Activated effector memory CD4-positive, alpha-beta T cell treated with anti-CD3 and anti-CD28 coated beads, Interleukin-2, amount 50 U/mL, for 16 hours (primary cell): ENCODE measurements around the gene MAD1L1.

ENCODE experiments used
- DNase-seq: peaks from one replicate; pipeline ENCODE4 v3.0.0-alpha.2; 2020

Gene MAD1L1

DNA sequence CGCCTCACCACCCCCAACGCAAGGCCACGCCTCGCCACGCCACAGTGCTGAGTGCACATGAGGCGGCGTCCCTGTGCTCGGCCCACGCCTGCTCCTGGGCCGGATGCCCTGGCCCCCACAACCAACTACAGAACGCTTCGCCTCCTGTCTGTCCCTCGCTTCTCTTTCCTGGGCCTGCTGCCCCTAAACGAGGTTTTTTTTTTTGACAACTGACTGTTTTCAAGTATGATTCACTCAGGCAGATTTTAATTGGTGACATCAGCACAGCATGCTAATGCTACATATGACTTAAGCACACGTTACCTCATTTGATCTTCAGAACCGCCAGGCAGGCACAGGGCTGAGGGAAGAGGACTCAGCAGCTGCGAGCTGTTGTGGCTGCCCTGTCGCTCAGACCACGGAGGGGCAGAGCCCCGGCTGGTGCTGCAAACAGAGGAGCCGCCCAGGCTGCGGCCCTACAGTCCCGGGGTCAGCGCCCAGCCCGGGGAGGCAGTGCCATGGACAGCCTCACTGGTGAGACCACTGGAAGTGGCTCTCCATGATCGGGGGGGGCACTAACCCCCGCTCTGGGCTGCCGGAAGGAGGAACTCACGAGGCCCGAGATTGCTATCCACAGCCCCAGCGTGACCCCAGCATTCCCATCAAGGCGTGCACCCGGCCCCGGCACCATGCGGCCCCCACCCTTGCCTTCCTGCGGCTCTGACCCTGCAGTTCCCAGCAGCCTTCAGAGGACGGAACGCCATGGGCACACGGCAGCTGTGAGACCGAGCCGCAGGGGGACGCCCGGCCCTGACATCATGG lies 212.8 kb downstream of the MAD1L1 start:
- peak; percentile 63 for DNase-seq

DNA sequence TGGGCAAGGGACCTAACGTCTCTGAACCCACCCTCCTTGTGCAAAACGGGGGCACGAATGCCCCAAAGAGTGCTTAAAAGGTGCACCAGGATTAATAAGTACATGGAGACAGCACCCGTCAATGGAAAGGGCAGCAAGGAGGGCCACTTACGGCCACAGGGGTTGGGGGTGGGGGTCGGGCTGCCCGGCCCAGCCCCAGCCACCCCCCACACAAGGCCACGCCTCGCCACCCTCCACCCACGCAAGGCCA lies 213.4 kb downstream of the MAD1L1 start:
- DNase-seq = no peak

DNA sequence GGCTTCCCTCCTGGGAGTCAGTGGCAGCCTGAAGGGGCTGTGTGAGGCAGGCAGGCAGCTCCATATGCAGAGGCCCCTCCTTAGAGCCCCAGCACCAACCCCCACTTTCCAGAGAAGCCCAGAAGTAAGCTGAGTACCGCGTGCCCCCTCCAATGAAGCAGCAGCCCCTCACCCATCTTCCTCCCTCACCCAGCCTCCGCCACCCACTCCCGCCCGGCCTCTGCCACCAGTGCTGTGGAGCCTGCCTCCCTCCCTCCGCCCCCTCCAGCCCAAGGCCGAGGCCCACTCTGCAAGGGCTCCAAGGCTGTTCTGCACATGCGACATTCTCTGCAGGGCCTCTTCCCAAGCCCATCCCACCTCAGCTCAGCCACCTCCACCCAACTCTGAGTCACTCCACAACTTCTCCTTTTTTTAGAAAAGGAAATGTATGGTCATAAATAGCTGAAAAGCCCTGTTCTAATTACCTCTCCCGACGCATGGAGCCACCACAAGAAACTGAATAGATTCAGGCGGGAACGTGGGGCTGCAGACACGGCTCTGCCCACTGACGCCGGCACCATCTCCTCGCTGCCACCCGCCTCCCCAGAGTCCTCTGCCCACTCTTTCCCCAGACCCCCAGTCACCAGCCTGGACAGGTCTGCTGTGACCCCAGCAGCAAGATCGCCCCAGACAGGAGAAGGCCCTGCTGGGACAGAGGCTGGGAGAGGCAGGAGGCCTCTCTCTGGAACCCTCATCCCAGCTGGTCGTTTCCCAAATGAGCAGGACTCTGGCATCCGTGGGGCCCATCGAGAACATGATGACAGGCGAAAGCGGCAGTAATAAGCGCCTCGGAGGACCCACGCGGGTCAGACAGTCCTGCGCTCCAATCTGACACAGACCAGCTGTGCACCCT lies 213.9 kb downstream of the MAD1L1 start:
- DNase-seq = peak; percentile 57

DNA sequence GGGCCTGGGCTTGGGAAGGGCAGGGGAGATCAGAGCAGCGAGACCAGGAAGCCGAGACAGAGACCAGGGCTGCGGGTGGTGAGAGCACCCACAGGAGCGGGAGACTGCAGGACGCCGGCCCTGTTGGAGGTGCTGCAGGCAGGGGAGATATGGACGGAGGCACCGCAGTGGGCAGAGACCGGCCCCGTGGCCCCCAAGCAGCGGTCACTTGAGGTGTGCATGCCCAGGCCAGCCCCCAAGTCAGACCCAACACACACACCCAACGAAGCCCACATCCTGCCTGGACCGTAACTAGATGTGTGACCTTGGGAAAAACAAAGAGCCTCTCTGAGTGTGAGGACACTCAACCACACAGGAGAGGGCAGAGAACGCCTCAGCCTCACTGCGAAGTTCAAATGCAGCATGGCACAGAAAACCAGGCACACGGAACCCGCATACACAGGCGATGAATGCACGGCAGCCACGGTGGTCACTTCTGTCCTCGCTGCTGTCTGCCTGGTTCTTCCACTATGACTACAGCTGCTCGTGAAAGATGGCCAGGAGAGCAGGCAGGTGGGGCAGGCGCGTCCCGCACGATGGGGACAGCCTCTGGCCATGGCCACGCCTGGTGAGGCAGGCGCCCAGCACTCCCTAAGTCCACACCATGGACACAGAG lies 214.7 kb downstream of the MAD1L1 start:
- DNase-seq = peak; percentile 53

DNA sequence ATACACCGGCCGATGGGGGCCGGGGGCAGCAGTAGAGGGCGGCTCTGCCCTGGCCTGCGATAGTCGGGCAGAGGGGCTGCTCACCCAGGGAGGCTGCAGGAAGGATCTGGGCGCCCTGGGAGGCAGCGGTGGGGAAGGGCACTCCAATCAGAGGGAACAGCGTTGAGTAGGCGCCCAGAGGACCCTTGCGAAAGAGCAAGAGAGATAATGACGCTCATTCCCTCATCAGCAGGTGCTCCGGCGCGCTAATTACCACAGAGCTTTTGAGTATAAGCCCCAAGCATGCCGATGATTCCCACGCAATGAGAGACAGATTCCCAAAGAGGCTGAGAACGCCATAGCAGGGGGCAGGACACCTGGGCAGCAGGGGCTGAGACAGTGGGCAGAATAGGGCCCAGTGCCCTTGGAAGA lies 215.3 kb downstream of the MAD1L1 start:
- peak; percentile 43 for DNase-seq

DNA sequence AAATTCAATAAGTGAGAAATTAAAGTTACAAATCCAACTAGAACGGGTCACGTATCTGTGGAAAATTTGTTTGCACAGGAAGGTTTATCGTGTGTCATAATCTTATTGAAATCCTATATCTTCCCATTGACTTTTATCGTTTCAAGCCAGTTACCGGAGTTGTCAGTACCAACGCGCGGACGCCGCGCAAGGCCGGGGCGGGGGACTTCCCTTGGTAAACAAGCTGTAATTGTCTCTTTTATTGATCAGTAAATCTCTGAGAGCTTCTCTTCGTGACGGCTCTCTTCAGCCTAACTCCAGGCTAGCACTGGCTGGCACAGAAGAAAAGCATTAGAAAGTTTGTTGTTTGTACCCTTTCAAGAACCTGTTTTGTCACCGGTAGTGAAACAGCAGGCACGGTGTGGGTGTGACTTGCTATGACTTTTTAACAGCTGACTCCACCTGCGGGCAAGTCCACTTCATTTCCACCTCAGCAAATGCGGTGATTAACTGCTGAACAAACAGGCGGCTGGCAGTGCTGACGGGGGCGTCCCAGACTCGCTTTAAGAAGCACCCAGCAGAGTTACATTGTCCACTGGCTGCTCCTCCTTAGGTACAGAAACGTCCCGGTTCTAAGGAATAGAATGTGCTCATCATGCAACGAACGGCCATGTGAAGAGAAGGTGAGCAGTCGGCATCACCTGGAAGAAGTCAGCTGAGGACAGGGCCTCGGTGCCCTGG lies 215.8 kb downstream of the MAD1L1 start:
- DNase-seq = peak; percentile 34

DNA sequence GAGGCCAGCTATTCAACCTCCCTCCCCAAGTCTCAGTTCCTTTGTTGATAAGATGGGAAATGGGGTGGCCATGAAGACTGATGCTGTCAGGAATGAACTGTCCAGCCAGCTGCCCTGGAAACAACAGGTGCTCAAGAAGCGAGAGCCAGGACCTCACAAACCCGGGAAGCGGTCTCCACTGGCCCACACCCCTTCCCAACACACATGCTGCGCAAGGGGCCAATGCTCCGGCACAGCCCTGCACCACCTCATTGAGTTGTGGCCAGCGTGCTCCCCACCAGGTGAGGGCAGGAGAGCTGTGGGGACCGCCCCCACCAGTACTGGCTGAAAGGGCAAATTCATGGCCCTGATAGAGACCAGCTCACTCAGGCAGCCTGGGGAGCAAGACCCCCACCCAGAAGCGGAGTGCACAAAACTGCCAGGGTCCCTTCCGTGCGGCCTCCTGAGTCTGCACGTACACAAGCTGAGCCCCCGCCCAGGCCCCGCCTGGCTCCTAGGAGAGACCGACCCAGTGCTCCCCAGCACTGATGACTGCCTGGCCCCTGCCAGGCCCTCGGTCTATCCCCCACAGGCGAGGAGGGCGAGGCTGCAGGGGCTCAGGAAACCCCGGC lies 216.6 kb downstream of the MAD1L1 start:
- peak; percentile 46 for DNase-seq

DNA sequence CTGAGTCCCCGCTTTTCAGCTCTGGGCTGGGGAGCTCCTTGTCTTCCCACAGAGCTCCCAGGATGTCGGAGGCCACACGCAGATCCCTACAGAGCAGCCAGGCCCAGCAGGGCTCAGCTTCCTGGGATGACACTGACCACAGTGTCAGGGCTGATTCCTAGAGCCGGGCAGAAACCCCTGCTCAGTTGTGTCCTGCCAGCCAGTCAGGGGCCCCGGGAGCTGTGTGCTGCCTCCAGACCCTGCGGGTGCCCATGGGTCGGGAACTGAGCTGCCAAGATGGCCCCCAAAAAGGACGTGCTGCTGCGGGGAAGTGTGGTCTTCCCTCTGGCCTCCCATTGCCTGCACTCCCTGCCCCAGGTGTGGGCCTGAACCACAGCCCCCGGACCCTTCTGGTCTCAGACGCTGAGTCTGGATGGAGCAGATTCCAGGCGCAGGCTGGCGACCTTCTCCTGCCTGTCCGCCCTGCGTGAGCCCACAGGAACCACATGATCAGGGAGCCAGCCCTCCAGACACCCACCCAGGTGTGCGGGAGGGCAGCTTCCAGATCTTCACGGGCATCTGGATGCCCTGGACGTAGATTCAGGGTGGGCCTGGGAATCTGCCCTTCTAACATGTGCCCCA lies 217.4 kb downstream of the MAD1L1 start:
- peak; percentile 43 for DNase-seq

DNA sequence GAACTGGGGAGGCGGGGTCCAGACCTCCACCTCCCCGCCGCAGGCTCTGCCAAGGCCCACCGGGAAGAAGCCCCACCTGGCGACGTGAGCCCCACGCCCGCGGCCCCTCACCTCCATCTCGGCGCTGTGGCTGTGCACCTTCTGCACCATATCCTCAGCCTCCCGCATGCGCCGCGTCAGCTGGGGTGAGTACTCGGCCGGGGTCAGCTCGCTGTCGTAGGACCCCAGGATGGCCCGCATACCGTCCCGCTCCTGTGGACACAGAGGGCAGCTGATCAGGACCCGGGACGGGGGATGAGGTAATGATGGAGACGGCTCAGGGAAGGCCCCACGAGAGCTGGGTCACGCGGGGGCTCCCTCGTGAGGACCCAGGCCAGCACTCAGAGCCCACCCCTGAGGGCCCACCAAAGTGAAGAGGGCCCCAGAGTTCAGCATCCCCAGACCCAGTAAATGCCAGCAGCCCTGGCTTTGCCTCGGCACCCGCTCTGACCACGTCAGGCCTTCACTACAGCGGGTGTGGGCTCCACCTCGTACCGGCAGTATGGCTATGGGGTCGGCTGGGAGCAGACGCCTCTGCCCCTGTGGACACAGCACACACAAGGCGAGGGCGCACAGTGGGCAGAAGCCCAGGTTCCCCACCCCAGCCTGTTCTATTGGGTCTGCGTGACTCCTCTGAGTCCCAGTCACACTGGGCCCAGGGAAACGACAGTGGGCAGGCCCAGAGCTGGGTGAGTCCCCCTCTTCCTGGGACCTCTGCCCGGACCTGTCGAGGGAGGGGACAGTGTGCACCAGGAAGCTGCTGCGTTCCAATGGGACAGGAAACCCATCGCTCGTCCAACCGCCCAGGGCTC lies 218.1 kb downstream of the MAD1L1 start:
- peak; percentile 58 for DNase-seq

DNA sequence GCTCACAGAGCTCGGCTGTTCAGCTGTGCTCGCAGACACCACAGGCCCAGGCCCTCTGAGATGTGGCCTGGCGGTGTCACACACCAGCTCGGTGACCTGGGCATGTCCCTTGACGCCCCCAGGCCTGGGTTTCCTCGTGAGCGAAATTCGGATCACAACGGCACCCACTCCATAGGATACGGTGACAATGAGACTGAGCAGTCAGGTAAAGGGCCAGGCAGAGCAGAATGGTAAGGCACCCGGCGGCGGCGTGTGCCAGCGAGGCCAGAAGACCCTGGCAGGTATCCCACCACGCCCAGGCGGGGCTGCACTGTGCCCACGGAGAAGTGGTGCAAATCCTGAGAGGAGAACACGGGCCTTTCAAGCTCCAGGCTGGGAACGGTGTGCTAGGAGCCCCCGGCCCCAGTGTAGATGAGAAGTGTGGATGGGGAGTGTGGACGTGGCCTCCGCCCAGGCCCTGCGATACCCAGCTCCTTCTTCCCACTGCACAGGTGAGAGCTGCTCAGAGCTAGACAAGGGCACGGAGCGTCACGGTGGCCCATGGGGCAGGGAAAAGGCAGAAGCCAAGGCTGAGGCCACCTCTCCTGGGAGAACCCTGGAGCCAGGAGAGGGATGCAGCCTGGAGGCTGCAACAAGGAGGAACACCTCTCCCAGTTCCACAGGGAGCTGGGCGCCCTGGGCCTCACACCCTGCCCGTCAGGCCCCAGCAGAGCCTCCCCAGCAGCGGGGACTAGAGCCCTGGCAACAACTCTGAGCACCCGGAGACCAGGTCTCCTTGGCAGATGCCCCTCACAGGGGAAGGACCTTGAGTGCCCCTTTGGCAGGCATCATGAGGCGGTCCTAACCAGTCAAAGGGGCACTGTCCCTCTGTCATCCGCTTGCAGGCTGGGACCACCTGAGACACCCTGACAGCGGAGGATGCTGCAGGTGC lies 219.1 kb downstream of the MAD1L1 start:
- peak; percentile 56 for DNase-seq

DNA sequence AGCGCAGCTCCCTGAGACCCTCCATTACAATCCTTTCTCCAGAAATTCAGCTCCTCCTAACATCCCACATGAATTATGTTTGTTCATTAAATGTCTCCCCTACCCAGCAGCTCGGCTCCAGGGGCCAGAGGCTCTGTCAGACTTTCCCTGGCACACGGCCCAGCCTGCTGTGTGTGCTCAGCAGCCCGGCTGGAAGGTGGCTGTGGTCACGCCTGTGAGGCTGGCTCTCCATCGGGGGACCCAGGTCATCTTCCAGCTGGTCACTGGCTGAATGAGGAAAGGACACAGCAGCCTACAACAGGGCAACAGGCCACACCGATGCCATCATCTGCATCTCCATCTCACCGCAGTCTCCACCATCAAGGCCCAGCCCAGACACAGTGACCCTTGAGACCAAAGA lies 219.8 kb downstream of the MAD1L1 start:
- DNase-seq = peak; percentile 37

DNA sequence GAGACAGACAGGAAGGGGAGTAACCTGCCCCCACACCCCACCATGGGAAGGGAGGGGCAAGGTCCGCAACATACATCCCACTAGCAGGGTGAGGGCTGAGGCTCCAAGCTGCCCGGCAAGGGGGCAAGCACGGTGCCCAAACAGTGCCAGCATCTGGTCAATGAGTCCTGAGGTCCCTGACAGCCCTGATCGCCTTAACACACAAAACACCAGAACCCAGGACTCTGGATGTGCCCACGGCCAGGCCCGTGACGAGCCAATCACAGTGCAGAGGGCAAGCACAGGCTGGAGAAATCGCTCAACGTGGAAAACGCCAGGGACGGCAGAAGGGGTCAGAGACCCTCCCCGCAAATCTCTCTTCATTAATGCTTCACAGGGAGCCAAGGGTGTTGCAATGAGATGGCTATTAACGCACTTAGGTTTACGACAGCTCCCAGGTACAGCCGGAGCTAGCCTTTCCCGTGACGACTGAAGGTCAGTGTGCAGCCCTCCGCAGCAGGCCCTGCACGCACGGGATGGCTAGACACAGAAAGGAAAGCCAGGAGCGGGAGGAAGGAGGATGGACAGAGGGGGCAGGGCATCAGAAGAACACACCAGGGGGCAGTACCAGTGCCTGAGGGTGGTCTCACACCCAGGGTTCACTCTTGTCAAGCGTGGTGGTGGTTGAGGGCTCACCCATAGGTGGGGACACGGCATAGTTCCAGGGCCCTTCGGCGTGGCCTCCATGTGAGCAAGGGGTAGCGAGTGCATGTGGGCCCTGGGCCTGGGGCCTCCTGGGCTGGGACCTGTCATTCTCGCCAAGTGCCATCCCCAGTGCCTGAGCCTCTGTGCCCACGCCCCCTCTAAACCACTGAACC lies 220.5 kb downstream of the MAD1L1 start:
- peak; percentile 56 for DNase-seq

DNA sequence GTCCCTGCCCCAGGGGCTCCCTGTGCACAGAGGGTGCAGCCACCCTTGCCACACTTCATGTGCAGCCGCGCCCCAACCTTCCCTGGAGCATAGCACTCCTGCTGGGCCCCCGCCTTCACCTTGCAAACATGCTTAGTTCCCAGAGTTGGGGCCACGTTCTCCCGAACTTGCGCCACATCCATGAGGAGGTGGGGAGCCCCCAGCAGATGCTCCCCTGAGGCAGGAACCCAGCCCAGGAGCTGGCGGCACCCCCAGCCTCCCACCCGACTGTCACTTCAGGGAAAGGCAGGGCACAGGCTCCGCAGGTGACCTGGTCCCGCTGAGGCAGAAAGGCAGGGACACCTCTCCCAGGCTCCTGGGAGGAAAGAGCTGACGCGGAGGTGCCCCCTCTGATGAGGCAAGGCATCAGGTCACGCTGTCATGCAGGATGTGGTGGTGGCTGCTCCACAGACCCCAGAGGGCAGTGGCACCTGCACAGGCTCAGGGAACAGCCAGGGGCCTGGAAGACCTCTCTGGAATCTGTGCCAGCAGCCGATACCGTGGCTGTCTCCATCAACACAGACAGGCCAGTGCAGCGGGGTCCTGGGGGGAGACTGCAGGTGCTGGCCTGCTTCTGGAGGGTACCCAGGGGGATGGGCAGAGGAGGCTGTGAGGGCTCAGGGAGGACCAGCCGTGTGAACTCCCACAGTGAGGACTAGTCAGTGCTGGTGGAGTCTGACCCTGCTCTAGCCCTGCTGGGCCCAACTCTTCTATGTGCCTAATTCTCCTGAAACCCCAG lies 221.3 kb downstream of the MAD1L1 start:
- DNase-seq = peak; percentile 60

DNA sequence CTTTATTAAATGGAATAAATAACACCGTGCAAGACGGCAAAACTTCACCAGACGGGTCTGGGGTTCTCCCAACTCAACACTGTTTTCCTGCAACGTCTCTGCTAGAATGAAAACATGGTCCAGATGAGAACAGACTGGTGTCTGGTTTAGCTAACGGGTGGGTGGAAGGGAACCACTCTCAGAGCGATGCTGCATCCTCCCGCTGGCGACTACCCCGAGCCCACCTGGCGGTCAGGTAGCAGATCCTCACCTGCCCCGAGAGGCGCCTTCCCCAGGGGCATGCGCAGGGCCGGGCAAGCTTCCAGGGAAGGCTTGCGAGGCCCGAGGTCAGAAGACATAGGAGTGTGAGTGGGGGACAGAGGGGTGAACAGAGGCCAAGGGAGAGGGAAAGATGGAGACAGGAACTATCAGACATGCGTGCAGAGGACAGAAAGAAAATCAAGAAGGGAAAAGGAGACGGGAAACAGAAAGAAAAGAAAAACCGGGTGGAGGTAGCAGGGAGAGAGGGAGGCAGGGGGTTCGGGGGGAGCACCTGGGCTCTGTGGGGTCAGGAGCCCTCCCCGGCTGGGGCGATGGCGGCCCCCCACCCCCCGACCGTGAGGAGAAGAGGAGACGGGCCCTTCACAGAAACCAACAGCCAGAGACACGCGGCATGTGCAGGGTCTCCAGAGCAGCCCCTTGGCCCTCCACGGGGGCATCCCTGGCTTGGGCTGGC lies 222.0 kb downstream of the MAD1L1 start:
- peak; percentile 45 for DNase-seq

DNA sequence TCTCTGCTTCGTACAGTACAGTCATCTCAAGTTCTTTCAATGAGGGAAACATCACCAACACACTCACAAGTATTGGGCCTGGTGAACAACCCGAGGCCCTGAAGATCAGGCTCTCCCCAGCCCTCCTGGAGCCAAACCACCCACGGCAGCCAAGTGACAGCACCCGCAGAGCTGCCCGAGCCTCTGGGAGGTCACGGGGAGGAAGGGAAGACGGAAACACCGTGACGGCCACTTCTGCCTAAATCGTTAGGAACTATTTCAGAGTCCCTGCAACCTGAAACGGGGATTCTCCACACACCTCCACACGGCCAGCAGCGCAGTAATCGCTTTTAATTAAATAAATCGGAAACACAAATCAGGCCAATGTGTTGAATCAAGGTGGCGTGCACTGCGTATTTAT lies 222.6 kb downstream of the MAD1L1 start:
- peak; percentile 37 for DNase-seq

DNA sequence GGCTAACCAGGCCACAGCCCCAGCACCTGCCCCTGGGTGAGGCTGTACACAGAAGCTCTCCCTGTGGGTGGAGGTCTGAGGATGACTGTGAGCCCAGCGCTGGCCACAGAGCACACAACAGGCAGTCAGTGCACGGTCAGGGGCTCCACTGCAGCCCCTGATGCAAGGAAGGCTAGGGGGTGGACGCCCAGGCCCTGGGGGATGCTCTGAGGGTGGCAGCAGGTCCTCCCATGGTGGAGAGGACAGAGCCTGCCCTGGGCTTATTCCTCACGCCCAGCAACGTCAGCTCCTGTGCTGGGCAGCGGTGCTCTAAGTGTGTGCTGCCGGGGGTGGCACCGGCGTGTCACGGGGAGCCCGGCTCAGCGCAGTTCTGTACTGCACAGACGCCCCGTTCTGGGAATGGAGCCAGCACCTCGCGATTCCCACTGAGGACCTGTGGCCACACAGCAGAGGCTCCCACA lies 223.2 kb downstream of the MAD1L1 start:
- DNase-seq = peak; percentile 56

DNA sequence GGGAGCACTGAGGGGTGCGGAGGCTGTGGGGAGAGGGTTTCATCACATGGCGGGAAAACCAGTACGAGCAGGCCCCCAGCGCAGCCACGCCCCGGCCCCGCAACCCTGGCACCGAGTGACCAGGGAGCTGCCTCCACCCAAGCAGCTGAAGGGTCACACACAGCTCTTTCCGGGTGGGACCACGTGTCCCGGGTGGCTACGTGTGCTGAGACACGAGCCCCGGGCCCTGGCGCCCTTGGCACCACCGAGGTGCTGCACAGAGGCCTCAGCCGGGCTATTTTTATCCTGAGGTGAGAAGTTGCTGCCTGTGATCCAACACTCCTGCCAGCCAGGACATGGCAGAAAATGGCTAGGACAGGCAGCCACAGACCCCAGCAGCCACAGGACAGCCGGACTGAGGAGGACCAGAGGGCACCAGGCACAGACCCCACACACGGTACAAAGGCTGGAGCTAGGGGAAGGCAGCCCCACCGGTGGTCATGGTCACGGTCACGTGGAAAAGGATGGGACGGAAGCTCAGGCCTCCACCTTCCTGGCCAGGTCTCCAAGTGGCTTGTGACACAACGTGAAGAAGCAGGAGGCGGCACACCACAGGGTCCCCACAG lies 223.7 kb downstream of the MAD1L1 start:
- peak; percentile 59 for DNase-seq
